HepG2 (cell line): Measurements from ENCODE around the gene ZMIZ1. TPM values are rescaled to one million over a fixed set of nuclear protein-coding genes. Genes with fewer than 3 reads are reported as not detected.
A peak's percentile ranks its signal among the peaks of the same experiment; 100 is the strongest.

Experiments used
- DNMT1 ChIP-seq: sonication (generic); formaldehyde crosslinking; IDR thresholded peaks from 2 replicates; pipeline ENCODE4 v1.5.1; 2020; ENCODE audit warnings: mild to moderate bottlenecking, missing genetic modification reagents
- ELF4 ChIP-seq: sonication (generic); formaldehyde crosslinking; IDR thresholded peaks from 2 replicates; pipeline ENCODE4 v1.5.0; 2020; ENCODE audit warnings: missing genetic modification reagents, mild to moderate bottlenecking, moderate library complexity, borderline replicate concordance
- HDAC6 ChIP-seq: fragments of 200-600 bp; sonication (generic); IDR thresholded peaks from 2 replicates; pipeline ENCODE4 v1.7.0; 2017; ENCODE audit warnings: mild to moderate bottlenecking, antibody characterized with exemption, low read length, low read depth
- HOMEZ ChIP-seq: IDR thresholded peaks from 2 replicates; pipeline ENCODE4 v1.6.1; 2016; ENCODE audit warnings: low read depth
- JUND ChIP-seq: sonication (generic); formaldehyde crosslinking; IDR thresholded peaks from 2 replicates; pipeline ENCODE4 v1.8.0; 2022; ENCODE audit warnings: mild to moderate bottlenecking, missing genetic modification reagents
- MIER2 ChIP-seq: IDR thresholded peaks from 2 replicates; pipeline ENCODE4 v1.6.1; 2016; ENCODE audit warnings: missing biosample characterization, missing genetic modification reagents
- NCOA2 ChIP-seq: sonication (generic); formaldehyde crosslinking; IDR thresholded peaks from 2 replicates; pipeline ENCODE4 v1.8.0; 2022; ENCODE audit warnings: inconsistent platforms
- PHF8 ChIP-seq: sonication (generic); formaldehyde crosslinking; IDR thresholded peaks from 2 replicates; pipeline ENCODE4 v1.5.0; 2020; ENCODE audit warnings: missing genetic modification reagents
- POLR2A ChIP-seq, 2 experiments: IDR thresholded peaks; 2 replicates each; pipeline ENCODE4 v1.6.1; 2011; ENCODE audit warnings: low read depth in 2 of 2, low read length in 2 of 2, mild to moderate bottlenecking in 1 of 2, moderate library complexity in 1 of 2; ENCODE audit not compliant: insufficient read depth in 1 of 2
- SCMH1 ChIP-seq: sonication (generic); formaldehyde crosslinking; IDR thresholded peaks from 2 replicates; pipeline ENCODE4 v1.9.0; 2021; ENCODE audit warnings: missing genetic modification reagents, mild to moderate bottlenecking, borderline replicate concordance
- SMAD1 ChIP-seq: sonication (generic); formaldehyde crosslinking; IDR thresholded peaks from 2 replicates; pipeline ENCODE4 v1.4.0; 2020; ENCODE audit warnings: missing genetic modification reagents, low read depth, mild to moderate bottlenecking, borderline replicate concordance
- THYN1 ChIP-seq: sonication (generic); formaldehyde crosslinking; IDR thresholded peaks from 2 replicates; pipeline ENCODE4 v1.8.1; 2023; ENCODE audit warnings: low read depth, mild to moderate bottlenecking, moderate library complexity, missing genetic modification reagents, borderline replicate concordance
- ZMAT3 ChIP-seq: sonication (generic); formaldehyde crosslinking; conservative IDR thresholded peaks from 2 replicates; pipeline ENCODE4 v1.7.0; 2021; ENCODE audit warnings: missing genetic modification reagents
- ZNF383 ChIP-seq: sonication (generic); formaldehyde crosslinking; IDR thresholded peaks from 2 replicates; pipeline ENCODE4 v1.4.0; 2020; ENCODE audit warnings: missing genetic modification reagents, mild to moderate bottlenecking, borderline replicate concordance
- ZNF740 ChIP-seq: sonication (generic); formaldehyde crosslinking; IDR thresholded peaks from 2 replicates; pipeline ENCODE4 v1.4.0; 2020; ENCODE audit warnings: missing genetic modification reagents
- polyA plus RNA-seq, 8 experiments: library from polyadenylated mRNA; depleted of rRNA in 3 of 8; stranded (reverse) in 7 of 8; unstranded in 1 of 8; fragments of >200 nt; fragmentation: Illumina TruSeq in 4 of 8; extraction: Trizol in 4 of 8; gene quantifications; 2 replicates each; pipeline versions ENCODE4 v1.2.1 to v1.2.3, GENCODE V29; 2011 to 2016; ENCODE audit warnings: low read depth in 4 of 8, missing spikeins in 1 of 8, mixed read lengths in 1 of 8; ENCODE audit not compliant: insufficient read depth in 1 of 8
- total RNA-seq, 5 experiments: library from RNA; depleted of rRNA; stranded (reverse); fragments of >200 nt; fragmentation: Illumina TruSeq; extraction: Trizol; gene quantifications; 2 replicates each; pipeline ENCODE4 v1.2.3, GENCODE V29; 2016; ENCODE audit warnings: low read depth in 1 of 5
- TF ChIP-seq, protein P1 (sequence below), 2 experiments: fragments of 450-650 bp in 1 of 2; sonication (generic) in 1 of 2; formaldehyde crosslinking in 1 of 2; IDR thresholded peaks; 2 replicates each; pipeline versions ENCODE4 v1.6.1 to v1.8.0; 2016 to 2022; ENCODE audit warnings: antibody characterized with exemption in 1 of 2, mild to moderate bottlenecking in 1 of 2, missing genetic modification reagents in 1 of 2
- TF ChIP-seq, protein P2 (sequence below): sonication (generic); formaldehyde crosslinking; IDR thresholded peaks from 2 replicates; pipeline ENCODE4 v1.8.1; 2023; ENCODE audit warnings: mild to moderate bottlenecking, missing genetic modification reagents

The ZMIZ1 gene
- total and polyA plus RNA-seq, 2 of the 13 experiments (the other 11 are each of a cell fraction or from before 2014, with no cell fraction given): 5.3 to 10.2 TPM

DNA sequence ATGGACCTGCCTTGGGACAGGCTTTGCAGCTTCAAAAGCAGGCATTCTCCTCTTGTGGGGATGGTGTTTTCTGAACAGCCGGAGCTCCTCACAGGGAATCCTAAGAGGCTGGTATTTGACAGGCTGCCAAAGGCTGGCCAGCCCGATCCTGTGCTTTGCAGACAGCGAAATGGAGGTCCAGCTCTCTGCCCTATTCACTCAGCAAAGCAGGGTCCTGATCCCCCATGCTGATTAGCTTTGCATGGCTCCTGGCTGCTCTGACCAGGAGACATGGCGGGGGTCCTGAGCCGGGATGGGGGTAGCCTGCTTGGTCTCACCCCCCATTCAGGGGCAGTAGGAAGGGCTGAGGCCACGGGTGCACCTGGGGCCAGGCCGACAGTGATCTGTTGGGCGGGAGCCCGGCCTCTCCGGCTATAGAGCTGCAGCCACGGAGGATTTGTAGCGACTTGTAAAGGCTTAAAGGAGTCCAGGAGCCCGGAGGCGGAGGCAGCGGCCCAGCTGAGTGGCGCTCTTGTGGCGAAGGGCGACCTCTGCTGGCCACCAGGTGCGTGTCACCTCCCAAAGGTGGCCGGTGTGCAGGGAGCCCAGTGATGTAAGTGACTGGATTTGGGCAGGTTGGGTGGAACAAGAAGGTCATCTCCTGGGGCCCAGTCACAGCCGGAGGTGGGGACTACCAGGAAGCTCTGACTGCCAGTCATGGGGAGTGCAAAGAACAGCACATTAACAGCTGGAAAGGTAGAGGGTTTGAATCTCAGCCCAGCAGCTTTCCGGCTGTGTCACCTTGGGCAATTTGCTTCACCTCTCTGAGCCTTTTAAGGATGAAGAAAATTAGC, 126.5 kb downstream of the ZMIZ1 start (continued):
- no peak for TF ChIP-seq ZNF383 (CRISPR knock-in tag)
- TF ChIP-seq, protein P1, sequence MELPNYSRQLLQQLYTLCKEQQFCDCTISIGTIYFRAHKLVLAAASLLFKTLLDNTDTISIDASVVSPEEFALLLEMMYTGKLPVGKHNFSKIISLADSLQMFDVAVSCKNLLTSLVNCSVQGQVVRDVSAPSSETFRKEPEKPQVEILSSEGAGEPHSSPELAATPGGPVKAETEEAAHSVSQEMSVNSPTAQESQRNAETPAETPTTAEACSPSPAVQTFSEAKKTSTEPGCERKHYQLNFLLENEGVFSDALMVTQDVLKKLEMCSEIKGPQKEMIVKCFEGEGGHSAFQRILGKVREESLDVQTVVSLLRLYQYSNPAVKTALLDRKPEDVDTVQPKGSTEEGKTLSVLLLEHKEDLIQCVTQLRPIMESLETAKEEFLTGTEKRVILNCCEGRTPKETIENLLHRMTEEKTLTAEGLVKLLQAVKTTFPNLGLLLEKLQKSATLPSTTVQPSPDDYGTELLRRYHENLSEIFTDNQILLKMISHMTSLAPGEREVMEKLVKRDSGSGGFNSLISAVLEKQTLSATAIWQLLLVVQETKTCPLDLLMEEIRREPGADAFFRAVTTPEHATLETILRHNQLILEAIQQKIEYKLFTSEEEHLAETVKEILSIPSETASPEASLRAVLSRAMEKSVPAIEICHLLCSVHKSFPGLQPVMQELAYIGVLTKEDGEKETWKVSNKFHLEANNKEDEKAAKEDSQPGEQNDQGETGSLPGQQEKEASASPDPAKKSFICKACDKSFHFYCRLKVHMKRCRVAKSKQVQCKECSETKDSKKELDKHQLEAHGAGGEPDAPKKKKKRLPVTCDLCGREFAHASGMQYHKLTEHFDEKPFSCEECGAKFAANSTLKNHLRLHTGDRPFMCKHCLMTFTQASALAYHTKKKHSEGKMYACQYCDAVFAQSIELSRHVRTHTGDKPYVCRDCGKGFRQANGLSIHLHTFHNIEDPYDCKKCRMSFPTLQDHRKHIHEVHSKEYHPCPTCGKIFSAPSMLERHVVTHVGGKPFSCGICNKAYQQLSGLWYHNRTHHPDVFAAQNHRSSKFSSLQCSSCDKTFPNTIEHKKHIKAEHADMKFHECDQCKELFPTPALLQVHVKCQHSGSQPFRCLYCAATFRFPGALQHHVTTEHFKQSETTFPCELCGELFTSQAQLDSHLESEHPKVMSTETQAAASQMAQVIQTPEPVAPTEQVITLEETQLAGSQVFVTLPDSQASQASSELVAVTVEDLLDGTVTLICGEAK (IDR thresholded peaks at IDR 0.05): no peak
- TF ChIP-seq, protein P1 (CRISPR knock-in tag; IDR thresholded peaks at IDR 0.05): no peak
- no peak for TF ChIP-seq ELF4
- TF ChIP-seq SMAD1 (CRISPR knock-in tag): no peak
- TF ChIP-seq POLR2A (IDR thresholded peaks at IDR 0.05; ENCODE audit: insufficient read depth in 1 of 2, low read depth in 2 of 2, low read length in 2 of 2): no peak
- peak; percentile 43; the same call in 1 of the 2 replicates for TF ChIP-seq NCOA2 (CRISPR knock-in tag)
- TF ChIP-seq HDAC6: no peak
- TF ChIP-seq, protein P2, sequence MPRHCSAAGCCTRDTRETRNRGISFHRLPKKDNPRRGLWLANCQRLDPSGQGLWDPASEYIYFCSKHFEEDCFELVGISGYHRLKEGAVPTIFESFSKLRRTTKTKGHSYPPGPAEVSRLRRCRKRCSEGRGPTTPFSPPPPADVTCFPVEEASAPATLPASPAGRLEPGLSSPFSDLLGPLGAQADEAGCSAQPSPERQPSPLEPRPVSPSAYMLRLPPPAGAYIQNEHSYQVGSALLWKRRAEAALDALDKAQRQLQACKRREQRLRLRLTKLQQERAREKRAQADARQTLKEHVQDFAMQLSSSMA (CRISPR knock-in tag): no peak
- no peak for TF ChIP-seq JUND (CRISPR knock-in tag)
- no peak for TF ChIP-seq SCMH1 (CRISPR knock-in tag)
- no peak for TF ChIP-seq HOMEZ (CRISPR knock-in tag)
- no peak for TF ChIP-seq DNMT1 (CRISPR knock-in tag)
- TF ChIP-seq PHF8 (CRISPR knock-in tag): peak; percentile 46
- TF ChIP-seq MIER2 (CRISPR knock-in tag): no peak
- TF ChIP-seq ZMAT3: 0 out of 2 replicates have a peak, but pooled peaks have one; percentile 42
- no peak for TF ChIP-seq THYN1 (CRISPR knock-in tag)
- no peak for TF ChIP-seq ZNF740 (CRISPR knock-in tag)
